Middle frontal gyrus (tissue), 1 donor: ENCODE results near the gene ASH1L.
"Not testable (repeated sequence)": the region's sequence is repeated elsewhere in the genome, so short reads cannot be mapped to it uniquely, and the experiment has no call there.

ENCODE experiments used
- DNase-seq: peaks from one replicate; pipeline ENCODE4 v3.0.0-alpha.2; 2015; ENCODE audit warnings: low spot score; ENCODE audit errors: extremely low spot score

The ASH1L gene

GRCh38 chr1:155562581-155563376 is at the start of gene ASH1L:
Gene ASH1L (minus strand): TSS chr1:155562803. CDS start chr1:155521519, 41,284 bp downstream.
- DNase-seq: peak; percentile 74

- not testable (repeated sequence) for DNase-seq
These were observed 47.6 kb upstream of the ASH1L start for GRCh38 chr1:155610257-155610647.

GRCh38 chr1:155609515-155610256 is 47.1 kb upstream of the ASH1L start, which contains the start of gene MSTO1:
Gene MSTO1 (plus strand): TSS chr1:155610218. CDS start chr1:155610249, 31 bp downstream.
- DNase-seq: peak; percentile 94

- DNase-seq: no peak
These were observed 46.3 kb upstream of the ASH1L start for GRCh38 chr1:155608888-155609225.

- DNase-seq: no peak
These were observed 45.1 kb upstream of the ASH1L start for GRCh38 chr1:155607708-155608107.

- not testable (repeated sequence) for DNase-seq
These were observed 37.4 kb upstream of the ASH1L start for GRCh38 chr1:155599828-155600572.

- no peak for DNase-seq
These were observed 36.3 kb upstream of the ASH1L start for GRCh38 chr1:155598842-155599331.

- DNase-seq: no peak
These were observed 34.3 kb upstream of the ASH1L start for GRCh38 chr1:155596864-155597263.

- peak; percentile 15 for DNase-seq
These were observed 33.4 kb upstream of the ASH1L start for GRCh38 chr1:155595877-155596474.

- DNase-seq: peak; percentile 58
These were observed 29.2 kb upstream of the ASH1L start for GRCh38 chr1:155591770-155592169.

- not testable (repeated sequence) for DNase-seq
These were observed 28.1 kb upstream of the ASH1L start for GRCh38 chr1:155590516-155591247.

GRCh38 chr1:155589282-155589681 is 26.7 kb upstream of the ASH1L start:
- DNase-seq: not testable (repeated sequence)

GRCh38 chr1:155583846-155584245 is 21.2 kb upstream of the ASH1L start:
- not testable (repeated sequence) for DNase-seq

- not testable (repeated sequence) for DNase-seq
These were observed 13.0 kb upstream of the ASH1L start for GRCh38 chr1:155575608-155576007.

GRCh38 chr1:155574077-155574476 is 11.5 kb upstream of the ASH1L start:
- DNase-seq: no peak

- no peak for DNase-seq
These were observed 8.0 kb upstream of the ASH1L start for GRCh38 chr1:155570593-155570990.

GRCh38 chr1:155569988-155570592 is 7.5 kb upstream of the ASH1L start:
- DNase-seq: no peak

GRCh38 chr1:155563377-155564022 is 897 bp upstream of the ASH1L start:
- DNase-seq: not testable (repeated sequence)

- not testable (repeated sequence) for DNase-seq
These were observed 623 bp downstream of the ASH1L start for GRCh38 chr1:155561779-155562580.
